Mesendoderm (in vitro differentiated cells): ENCODE results near the gene ASS1.

Experiments used
- DNase-seq: peaks from one replicate; pipeline ENCODE4 v3.0.0; 2013
- H2AK5ac ChIP-seq: 2 replicates; pipeline ENCODE4 v1.6.1; 2013; ENCODE audit warnings: low read length, inconsistent platforms
- H2BK120ac ChIP-seq: 2 replicates; pipeline ENCODE4 v1.6.1; 2013; ENCODE audit warnings: low read depth, mild to moderate bottlenecking, low read length, moderate library complexity, mixed read lengths
- H2BK15ac ChIP-seq: replicated peaks from 2 replicates; pipeline ENCODE4 v1.6.1; 2013; ENCODE audit warnings: low read depth, mild to moderate bottlenecking, moderate library complexity
- H2BK5ac ChIP-seq: 2 replicates; pipeline ENCODE4 v1.6.1; 2013; ENCODE audit warnings: low read length, inconsistent platforms
- H3K18ac ChIP-seq: 2 replicates; pipeline ENCODE4 v1.6.1; 2013; ENCODE audit warnings: mild to moderate bottlenecking, low read length, mixed read lengths
- H3K23ac ChIP-seq: one replicate; pipeline ENCODE4 v1.6.1; 2013; ENCODE audit warnings: low read length
- H3K27ac ChIP-seq: 2 replicates; pipeline ENCODE4 v1.5.1; 2013; ENCODE audit warnings: low read depth, mild to moderate bottlenecking, inconsistent platforms, low read length, moderate library complexity
- H3K27me3 ChIP-seq: 2 replicates; pipeline ENCODE4 v1.6.1; 2013; ENCODE audit warnings: low read length, control low read depth, mild to moderate bottlenecking, inconsistent platforms; ENCODE audit not compliant: insufficient read depth, poor library complexity
- H3K36me3 ChIP-seq: 2 replicates; pipeline ENCODE4 v1.6.1; 2013; ENCODE audit warnings: low read length, inconsistent platforms; ENCODE audit not compliant: control insufficient read depth, insufficient read depth
- H3K4ac ChIP-seq: one replicate; pipeline ENCODE4 v1.6.1; 2013; ENCODE audit warnings: low read depth, mild to moderate bottlenecking, low read length, moderate library complexity
- H3K4me1 ChIP-seq: 2 replicates; pipeline ENCODE4 v1.6.1; 2013; ENCODE audit warnings: low read depth, low read length, inconsistent platforms; ENCODE audit not compliant: control insufficient read depth
- H3K4me2 ChIP-seq: 2 replicates; pipeline ENCODE4 v1.6.1; 2013; ENCODE audit warnings: low read length
- H3K4me3 ChIP-seq: 2 replicates; pipeline ENCODE4 v1.5.1; 2013; ENCODE audit warnings: mild to moderate bottlenecking, low read length
- H3K56ac ChIP-seq: one replicate; pipeline ENCODE4 v1.6.1; 2013; ENCODE audit warnings: low read length
- H3K79me1 ChIP-seq: 2 replicates; pipeline ENCODE4 v1.6.1; 2013; ENCODE audit warnings: low read length, inconsistent platforms
- H3K79me2 ChIP-seq: 2 replicates; pipeline ENCODE4 v1.6.1; 2013; ENCODE audit warnings: mild to moderate bottlenecking, low read length; ENCODE audit not compliant: control insufficient read depth, insufficient read depth
- H3K9ac ChIP-seq: 2 replicates; pipeline ENCODE4 v1.6.1; 2013; ENCODE audit warnings: low read length, inconsistent platforms
- H4K5ac ChIP-seq: one replicate; pipeline ENCODE4 v1.6.1; 2013; ENCODE audit warnings: low read length
- H4K8ac ChIP-seq: one replicate; pipeline ENCODE4 v1.6.1; 2013; ENCODE audit warnings: low read depth, mild to moderate bottlenecking, control low read depth, low read length, moderate library complexity
- WGBS: extraction: QIAGEN DNeasy Blood & Tissue Kit; methylation state at CpG from one replicate; pipeline ENCODE4 v1.1.7; 2013; ENCODE audit warnings: low lambda C conversion rate, missing lambda C conversion rate; ENCODE audit not compliant: insufficient coverage; ENCODE audit errors: extremely low coverage; 5-methylcytosine and 5-hydroxymethylcytosine counted together

The ASS1 gene

GRCh38 chr9:130459941-130460669 lies 15.3 kb downstream of the ASS1 start:
- Histone ChIP-seq H2BK5ac (no peak overlapping the region), H3K18ac (no peak overlapping the region), H2BK120ac (no peak overlapping the region), H3K9ac (no peak overlapping the region), H2BK15ac (no peak overlapping the region), H3K23ac (no peak overlapping the region), H3K36me3 (no peaks in the 10 kb centered on the region), H4K8ac (no peak overlapping the region), H2AK5ac (no peak overlapping the region), H3K56ac (no peak overlapping the region), H4K5ac (no peak overlapping the region), H3K4ac (no peak overlapping the region), H3K79me2 (no peaks in the 10 kb centered on the region), H3K4me1 (no peaks in the 10 kb centered on the region), H3K4me3 (no peak overlapping the region), H3K27me3 (no peaks in the 10 kb centered on the region), H3K27ac (no peak overlapping the region), H3K79me1 (no peaks in the 10 kb centered on the region), H3K4me2 (no peak overlapping the region)
- no peak for DNase-seq
- no CpG with 5 or more reads among the region's 11 CpGs for WGBS

- Histone ChIP-seq H3K4me1 (no peaks in the 10 kb centered on the region), H2AK5ac (no peak overlapping the region), H2BK5ac (no peak overlapping the region), H3K36me3 (no peaks in the 10 kb centered on the region), H2BK120ac (no peak overlapping the region), H3K27me3 (no peaks in the 10 kb centered on the region), H4K8ac (no peak overlapping the region), H4K5ac (no peak overlapping the region), H3K18ac (no peak overlapping the region), H3K4me3 (no peak overlapping the region), H3K79me1 (no peaks in the 10 kb centered on the region), H3K27ac (no peak overlapping the region), H3K56ac (no peak overlapping the region), H3K4me2 (no peak overlapping the region), H2BK15ac (no peak overlapping the region), H3K4ac (no peak overlapping the region), H3K79me2 (no peaks in the 10 kb centered on the region), H3K23ac (no peak overlapping the region), H3K9ac (no peak overlapping the region)
- WGBS = no CpG with 5 or more reads among the region's 22 CpGs
- DNase-seq = peak; percentile 56
These were observed 16.5 kb downstream of the ASS1 start for GRCh38 chr9:130461218-130461630.

GRCh38 chr9:130461731-130462130 lies 17.0 kb downstream of the ASS1 start:
- no peak overlapping the region for H2AK5ac ChIP-seq
- no peak overlapping the region for H2BK15ac ChIP-seq
- peak overlapping the region; percentile 34 for H3K56ac ChIP-seq
- no peak overlapping the region for H4K8ac ChIP-seq
- no peak overlapping the region for H3K18ac ChIP-seq
- H3K4me1 ChIP-seq = no peaks in the 10 kb centered on the region
- H2BK5ac ChIP-seq = no peak overlapping the region
- WGBS = no CpG with 5 or more reads among the region's 11 CpGs
- no peak overlapping the region for H3K23ac ChIP-seq
- H3K4me3 ChIP-seq = no peak overlapping the region
- no peak overlapping the region for H3K9ac ChIP-seq
- H2BK120ac ChIP-seq = no peak overlapping the region
- no peaks in the 10 kb centered on the region for H3K36me3 ChIP-seq
- H4K5ac ChIP-seq = no peak overlapping the region
- H3K4me2 ChIP-seq = no peak overlapping the region
- H3K79me1 ChIP-seq = no peaks in the 10 kb centered on the region
- H3K4ac ChIP-seq = no peak overlapping the region
- no peaks in the 10 kb centered on the region for H3K79me2 ChIP-seq
- H3K27ac ChIP-seq = no peak overlapping the region
- no peaks in the 10 kb centered on the region for H3K27me3 ChIP-seq
- DNase-seq = no peak

GRCh38 chr9:130462685-130463540 lies 18.2 kb downstream of the ASS1 start:
- H2BK15ac ChIP-seq = no peak overlapping the region

GRCh38 chr9:130463763-130464745 lies 19.3 kb downstream of the ASS1 start:
- Histone ChIP-seq H3K27me3 (no peaks in the 10 kb centered on the region), H4K8ac (no peak overlapping the region), H3K27ac (no peak overlapping the region), H2BK120ac (no peak overlapping the region), H2BK15ac (no peak overlapping the region), H3K56ac (no peak overlapping the region), H3K4me2 (no peak overlapping the region), H3K4me1 (no peaks in the 10 kb centered on the region), H3K36me3 (no peaks in the 10 kb centered on the region), H3K4ac (no peak overlapping the region), H2AK5ac (no peak overlapping the region), H3K9ac (no peak overlapping the region), H3K18ac (no peak overlapping the region), H3K4me3 (no peak overlapping the region), H4K5ac (no peak overlapping the region), H3K79me1 (no peaks in the 10 kb centered on the region), H2BK5ac (no peak overlapping the region), H3K79me2 (no peaks in the 10 kb centered on the region), H3K23ac (no peak overlapping the region)
- no peak for DNase-seq
- WGBS = no CpG with 5 or more reads among the region's 22 CpGs

More at GRCh38 chr9:130462685-130463540, 18.2 kb downstream of the ASS1 start:
- Histone ChIP-seq H3K4ac (no peak overlapping the region), H2BK120ac (no peak overlapping the region), H2AK5ac (no peak overlapping the region), H3K23ac (no peak overlapping the region), H3K27ac (no peak overlapping the region), H3K18ac (no peak overlapping the region), H3K4me2 (no peak overlapping the region), H4K8ac (no peak overlapping the region), H2BK5ac (no peak overlapping the region), H3K27me3 (no peaks in the 10 kb centered on the region), H3K9ac (no peak overlapping the region), H3K36me3 (no peaks in the 10 kb centered on the region), H3K79me2 (no peaks in the 10 kb centered on the region), H3K4me1 (no peaks in the 10 kb centered on the region), H4K5ac (no peak overlapping the region), H3K79me1 (no peaks in the 10 kb centered on the region), H3K4me3 (no peak overlapping the region), H3K56ac (no peak overlapping the region)
- no peak for DNase-seq
- no CpG with 5 or more reads among the region's 27 CpGs for WGBS
